ENCODE data around the gene COL27A1. TPM values are rescaled to one million over a fixed set of nuclear protein-coding genes. Genes with fewer than 3 reads are reported as not detected.

The COL27A1 gene
- total and polyA plus RNA-seq, 8 donors, result 15.8 to 180 (median 147) TPM

GRCh38 chr9:114238472-114238871 is 83.1 kb downstream of the COL27A1 start:
- no peak for ATAC-seq

DNA sequence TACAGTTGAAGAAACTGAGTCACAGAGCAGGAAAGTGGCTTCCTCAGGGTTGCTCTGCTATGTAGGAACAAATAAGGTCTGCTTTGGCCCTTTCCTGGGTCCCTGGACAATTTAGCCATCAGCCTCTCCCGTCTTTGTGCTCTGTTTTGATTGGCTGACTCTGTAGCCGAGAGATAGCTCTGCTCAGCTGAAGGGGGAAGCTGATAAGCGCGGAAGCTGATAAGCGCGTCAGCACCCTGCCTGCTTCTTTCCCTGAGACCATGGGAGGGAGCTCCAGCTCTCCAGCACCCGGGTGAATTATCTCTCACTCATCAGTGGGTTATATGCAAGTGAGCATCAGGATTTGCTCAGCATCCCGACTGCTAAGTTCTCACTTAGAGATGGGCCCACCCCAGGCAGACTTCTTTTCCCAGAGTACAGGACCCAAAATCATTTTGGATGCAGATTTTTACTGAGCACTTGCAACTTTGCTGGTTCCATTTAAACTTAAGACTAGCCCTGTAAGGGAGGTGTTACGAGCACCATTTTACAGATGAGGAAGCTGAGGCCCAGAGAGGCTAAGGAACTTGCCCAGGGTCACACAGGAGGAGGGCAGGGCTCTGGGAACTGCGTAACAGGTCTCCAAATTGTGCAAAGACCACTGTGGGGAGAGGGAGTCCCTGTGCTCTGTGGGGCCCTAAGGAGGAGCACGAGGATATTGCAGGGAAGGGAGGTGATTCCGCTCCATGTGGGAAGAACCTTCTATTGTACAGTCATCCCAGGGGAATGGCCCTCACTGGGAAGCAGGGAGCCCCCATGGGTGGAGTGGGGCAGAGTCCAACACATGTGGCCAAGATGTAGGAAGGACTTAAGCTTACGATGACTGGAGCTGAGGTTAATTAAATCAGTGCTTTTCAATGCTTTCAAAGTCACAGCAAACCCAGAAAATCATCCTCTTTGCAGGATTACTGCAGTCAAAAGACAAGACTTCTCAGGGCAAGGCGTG is 83.8 kb downstream of the COL27A1 start:
- ATAC-seq (no peak), DNase-seq (peak in 1 of 4 donors; percentile 31)
- TF ChIP-seq, protein P1, sequence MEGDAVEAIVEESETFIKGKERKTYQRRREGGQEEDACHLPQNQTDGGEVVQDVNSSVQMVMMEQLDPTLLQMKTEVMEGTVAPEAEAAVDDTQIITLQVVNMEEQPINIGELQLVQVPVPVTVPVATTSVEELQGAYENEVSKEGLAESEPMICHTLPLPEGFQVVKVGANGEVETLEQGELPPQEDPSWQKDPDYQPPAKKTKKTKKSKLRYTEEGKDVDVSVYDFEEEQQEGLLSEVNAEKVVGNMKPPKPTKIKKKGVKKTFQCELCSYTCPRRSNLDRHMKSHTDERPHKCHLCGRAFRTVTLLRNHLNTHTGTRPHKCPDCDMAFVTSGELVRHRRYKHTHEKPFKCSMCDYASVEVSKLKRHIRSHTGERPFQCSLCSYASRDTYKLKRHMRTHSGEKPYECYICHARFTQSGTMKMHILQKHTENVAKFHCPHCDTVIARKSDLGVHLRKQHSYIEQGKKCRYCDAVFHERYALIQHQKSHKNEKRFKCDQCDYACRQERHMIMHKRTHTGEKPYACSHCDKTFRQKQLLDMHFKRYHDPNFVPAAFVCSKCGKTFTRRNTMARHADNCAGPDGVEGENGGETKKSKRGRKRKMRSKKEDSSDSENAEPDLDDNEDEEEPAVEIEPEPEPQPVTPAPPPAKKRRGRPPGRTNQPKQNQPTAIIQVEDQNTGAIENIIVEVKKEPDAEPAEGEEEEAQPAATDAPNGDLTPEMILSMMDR (IDR thresholded peaks at IDR 0.05), result no peak
- Histone ChIP-seq H3K27me3 (peaks cover 0 to 10% of the 10 kb centered on the region in 2 donors), H3K36me3 (no peaks in the 10 kb centered on the region), H3K4me1 (no peaks in the 10 kb centered on the region), H3K27ac (no peak overlapping the region), H3K4me3 (no peak overlapping the region), H3K9me3 (no peaks in the 10 kb centered on the region)
- intact Hi-C loops (cut with DNase I), result no loop called here

More at GRCh38 chr9:114238472-114238871, 83.1 kb downstream of the COL27A1 start:
- TF ChIP-seq, protein P1 (IDR thresholded peaks at IDR 0.05), result no peak
- no peaks in the 10 kb centered on the region for H3K9me3 ChIP-seq
- intact Hi-C loops (cut with DNase I), result no loop called here
- DNase-seq, result peak in 1 of 4 donors; percentile 20
- no peaks in the 10 kb centered on the region for H3K4me1 ChIP-seq
- no peak overlapping the region for H3K4me3 ChIP-seq
- H3K27me3 ChIP-seq, result peaks cover 0 to 10% of the 10 kb centered on the region in 2 donors
- no peaks in the 10 kb centered on the region for H3K36me3 ChIP-seq
- H3K27ac ChIP-seq, result no peak overlapping the region

DNA sequence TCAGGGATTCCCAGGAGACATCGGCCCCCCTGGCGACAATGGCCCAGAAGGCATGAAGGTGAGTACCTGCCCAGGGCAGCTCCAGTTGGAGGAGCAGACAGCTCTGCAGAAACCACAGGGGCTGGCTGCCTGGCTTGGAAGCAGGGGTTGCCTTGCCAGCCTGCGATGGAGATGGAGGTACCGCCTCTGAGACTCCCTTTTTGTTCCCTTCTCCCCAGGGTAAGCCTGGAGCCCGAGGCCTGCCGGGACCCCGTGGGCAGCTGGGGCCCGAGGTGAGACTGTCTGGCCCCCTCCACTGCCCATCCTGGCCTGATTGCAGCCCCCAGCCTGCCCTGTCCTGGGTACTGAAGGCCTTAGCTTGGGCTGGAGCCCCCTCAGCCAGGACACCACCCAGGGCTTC is 84.9 kb downstream of the COL27A1 start:
- TF ChIP-seq, protein P1 (IDR thresholded peaks at IDR 0.05), result no peak
- no peaks in the 10 kb centered on the region for H3K36me3 ChIP-seq

DNA sequence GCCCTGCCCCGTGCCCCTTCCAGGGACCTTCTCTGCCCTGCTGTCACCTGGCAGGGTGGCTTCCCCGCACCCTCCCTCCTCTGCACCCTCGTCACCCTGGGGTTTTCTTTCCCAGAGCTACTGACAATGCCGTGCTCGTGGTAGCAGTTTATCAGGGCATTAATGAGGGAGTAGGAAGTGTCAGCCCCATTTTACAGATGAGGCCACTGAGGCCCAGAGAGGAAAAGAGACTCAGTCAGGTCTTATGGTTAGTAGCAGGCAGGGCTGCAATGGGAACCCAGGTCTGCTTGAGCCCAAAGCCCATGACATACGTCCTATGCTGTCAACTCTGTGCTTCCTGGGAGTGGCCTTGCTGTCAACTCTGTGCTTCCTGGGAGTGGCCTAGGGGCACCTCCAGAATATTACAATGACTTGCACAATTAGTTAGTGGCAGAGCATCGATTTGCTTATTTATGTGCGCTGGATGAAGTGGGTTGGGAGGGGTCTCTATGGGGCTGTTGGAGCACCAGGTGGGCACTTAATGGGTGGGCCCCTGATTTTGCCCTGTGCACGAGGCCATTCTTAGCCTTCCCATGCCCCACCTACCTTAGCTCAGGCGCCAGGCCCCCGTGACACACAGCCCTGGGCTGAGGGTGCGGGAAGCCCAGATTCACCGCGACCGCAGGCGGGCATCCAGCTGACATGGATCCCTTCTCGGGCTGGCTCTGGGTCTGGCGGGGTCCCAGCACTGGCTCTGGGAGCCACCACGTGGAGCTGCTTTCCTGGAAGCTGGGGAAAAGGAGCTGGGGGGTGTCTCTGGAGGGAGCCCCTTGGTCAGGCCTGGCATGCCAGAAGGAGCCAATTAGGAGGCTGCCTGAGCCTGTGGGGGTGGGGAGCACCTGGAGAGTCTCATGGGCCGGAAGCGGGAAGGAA is 85.6 kb downstream of the COL27A1 start:
- no peaks in the 10 kb centered on the region for H3K36me3 ChIP-seq
- no peaks in the 10 kb centered on the region for H3K4me1 ChIP-seq
- H3K27me3 ChIP-seq, result peaks cover 0 to 10% of the 10 kb centered on the region in 2 donors
- ATAC-seq (no peak), DNase-seq (peak in 1 of 4 donors; percentile 69)
- TF ChIP-seq, protein P1 (IDR thresholded peaks at IDR 0.05), result no peak
- H3K27ac ChIP-seq, result no peak overlapping the region
- H3K4me3 ChIP-seq, result no peak overlapping the region
- intact Hi-C loops (cut with DNase I), result no loop called here
- H3K9me3 ChIP-seq, result no peaks in the 10 kb centered on the region

More for the DNA sequence above, 84.9 kb downstream of the COL27A1 start:
- Histone ChIP-seq H3K9me3 (no peaks in the 10 kb centered on the region), H3K27ac (no peak overlapping the region), H3K27me3 (peaks cover 0 to 10% of the 10 kb centered on the region in 2 donors), H3K4me3 (no peak overlapping the region), H3K4me1 (no peaks in the 10 kb centered on the region)
- ATAC-seq, result no peak
- DNase-seq, result peak in 1 of 4 donors; percentile 40
- intact Hi-C loops (cut with DNase I), result no loop called here
